ENCODE data around the gene DSE.

The DSE gene

DNA sequence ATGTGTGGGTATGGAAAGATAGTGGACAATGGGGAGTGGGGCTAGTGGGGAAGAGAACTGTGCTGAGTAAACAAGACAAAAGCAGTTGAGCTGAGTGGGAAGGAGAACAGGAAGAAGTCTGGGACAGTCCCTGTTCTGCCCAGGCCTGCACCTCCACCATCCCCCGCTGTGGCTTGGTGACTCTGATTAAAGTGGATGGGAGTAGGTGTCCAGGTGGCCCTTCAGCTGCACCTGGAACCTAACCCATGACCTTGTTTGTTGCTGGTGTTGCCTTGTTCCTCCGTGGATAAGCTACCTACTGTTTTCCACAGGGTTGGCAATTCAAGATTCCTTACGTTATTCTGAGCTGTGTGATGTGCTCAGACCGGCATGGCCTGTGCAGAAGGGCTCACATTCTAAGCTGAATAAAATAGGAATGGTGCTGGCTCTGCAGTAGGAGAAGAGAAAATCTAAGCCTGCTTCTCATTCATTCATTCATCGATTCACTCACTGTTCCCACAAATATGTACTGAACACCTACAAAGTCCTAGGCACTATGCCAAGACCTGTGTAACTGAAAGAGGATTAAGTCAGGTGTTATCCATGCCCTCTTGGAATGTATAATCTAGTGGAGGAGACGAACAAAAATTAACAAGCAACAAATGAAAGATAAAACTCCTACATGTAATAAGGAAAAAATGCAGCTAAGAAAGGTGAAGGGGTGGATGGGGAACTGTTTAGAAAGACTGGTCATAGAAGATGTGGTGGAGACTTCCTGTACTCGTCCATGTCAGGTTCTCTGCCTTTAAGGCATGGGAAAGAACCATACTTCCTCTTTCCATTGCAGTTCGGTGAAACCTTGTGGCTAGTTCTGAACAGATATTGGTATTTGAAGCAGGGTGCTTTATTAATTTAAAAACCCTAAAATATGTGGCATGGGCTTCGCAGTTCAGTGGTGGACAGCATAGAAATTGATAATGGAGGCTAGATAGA, 80.3 kb downstream of the DSE start:
- no peak for DNase-seq

DNA sequence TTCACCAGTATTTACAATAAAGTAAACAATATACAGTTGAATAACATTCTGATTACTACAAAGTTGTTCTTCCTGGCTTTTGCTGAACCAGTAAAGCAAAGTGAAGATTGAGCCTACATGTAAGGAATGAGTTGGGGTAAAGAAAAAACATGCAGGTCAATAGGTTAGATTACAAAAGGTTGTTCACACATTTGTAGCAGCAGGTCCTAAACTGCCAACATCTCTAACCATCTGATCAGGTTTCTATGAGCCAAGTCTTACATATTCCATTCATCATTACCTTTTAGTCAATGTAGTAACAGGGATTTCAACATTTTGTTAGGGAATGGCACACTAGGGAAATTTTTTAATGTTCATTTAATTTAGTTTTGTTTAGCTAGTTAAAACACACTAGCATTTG, 81.2 kb downstream of the DSE start:
- DNase-seq = no peak

DNA sequence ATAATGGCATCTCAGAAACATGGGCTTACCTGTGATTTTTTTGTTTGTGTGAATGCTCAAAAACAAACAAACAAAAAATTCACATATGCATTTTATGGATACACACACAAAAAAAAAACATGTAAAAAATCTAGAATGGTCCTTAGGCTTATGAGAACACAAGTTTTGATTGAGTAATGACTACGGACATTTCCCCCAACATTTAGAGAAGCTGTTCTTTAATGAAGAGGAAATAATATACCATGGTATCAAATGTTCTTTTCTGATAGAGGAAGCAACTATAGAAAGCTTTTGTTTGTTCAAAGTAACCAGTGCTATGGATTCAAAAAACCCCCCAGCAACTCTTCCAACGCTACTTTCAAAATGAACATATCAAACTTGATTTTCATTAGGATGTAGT, 81.8 kb downstream of the DSE start:
- DNase-seq = no peak

DNA sequence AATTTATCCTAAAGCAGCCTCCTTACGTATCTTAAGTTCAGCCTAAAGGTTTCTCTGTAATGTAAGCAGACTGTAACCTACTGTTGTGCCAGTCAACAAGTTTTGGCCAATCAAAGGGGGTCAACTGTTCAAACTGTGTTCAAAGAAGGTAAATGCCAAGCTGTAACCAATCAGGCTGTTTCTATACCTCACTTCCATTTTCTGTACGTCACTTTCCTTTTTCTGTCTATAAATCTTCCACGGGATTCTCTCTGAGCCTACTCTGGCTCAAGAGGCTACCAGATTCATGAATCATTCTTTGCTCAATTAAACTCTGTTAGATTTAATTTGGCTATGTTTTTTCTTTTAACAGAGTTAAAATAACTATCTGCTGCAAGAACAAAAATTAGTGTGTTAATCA, 85.4 kb downstream of the DSE start:
- no peak for DNase-seq

DNA sequence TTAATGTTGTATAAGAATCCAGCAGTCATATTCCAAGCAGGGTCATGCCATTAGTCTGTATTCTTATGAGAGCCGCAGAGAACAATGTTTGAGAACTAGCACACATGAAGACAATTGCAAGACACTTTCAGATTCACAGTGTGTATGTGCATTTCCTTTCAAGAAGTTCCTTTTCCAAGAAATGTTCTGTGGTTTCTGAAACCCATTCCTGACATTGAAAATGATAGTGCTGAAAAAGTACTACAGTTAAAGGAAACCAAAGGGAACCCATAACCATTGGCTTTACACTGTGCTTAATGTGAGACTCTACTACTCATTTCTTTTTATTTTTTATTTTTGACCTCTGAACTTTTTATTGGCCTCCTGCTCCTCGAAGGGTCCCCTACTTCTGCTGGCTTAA, 86.2 kb downstream of the DSE start:
- DNase-seq = no peak

DNA sequence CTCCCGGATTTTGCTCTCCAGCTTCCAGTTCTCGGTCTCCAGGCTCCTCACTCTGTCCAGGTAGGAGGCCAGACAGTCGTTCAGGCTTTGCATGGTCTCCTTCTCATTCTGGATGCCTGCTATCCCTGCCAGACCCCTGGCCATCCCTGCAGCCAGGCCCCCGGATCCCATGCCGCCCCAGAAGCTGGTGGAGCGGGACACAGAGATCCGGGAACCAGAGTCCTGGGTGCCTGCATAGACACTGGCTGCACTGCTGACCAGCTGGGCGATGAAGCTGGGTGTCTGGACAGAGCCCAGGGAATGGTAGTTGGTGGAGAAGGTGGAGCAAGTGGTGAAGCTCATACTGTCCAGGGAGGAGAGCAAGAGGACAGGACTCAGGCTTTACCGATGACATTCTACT, 87.5 kb downstream of the DSE start:
- no peak for DNase-seq

DNA sequence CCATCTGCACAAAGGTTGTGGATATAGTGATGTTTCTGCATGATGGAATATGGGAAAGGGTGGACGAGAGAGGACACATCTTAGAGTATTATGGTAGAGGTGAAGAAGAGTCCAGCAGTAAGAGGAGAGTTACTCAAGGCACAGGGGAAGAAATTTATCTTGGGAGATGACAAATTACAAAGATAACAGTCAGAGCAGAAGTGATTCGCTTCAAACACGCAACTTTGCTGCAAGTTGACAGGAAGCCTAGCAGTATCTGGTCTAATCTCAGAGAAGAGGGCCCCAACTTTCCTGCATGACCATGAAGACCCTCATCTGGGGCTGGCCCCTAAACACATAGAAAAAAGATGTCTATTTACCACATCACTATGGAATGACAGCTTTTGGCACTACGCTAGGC, 89.2 kb downstream of the DSE start:
- DNase-seq = no peak

DNA sequence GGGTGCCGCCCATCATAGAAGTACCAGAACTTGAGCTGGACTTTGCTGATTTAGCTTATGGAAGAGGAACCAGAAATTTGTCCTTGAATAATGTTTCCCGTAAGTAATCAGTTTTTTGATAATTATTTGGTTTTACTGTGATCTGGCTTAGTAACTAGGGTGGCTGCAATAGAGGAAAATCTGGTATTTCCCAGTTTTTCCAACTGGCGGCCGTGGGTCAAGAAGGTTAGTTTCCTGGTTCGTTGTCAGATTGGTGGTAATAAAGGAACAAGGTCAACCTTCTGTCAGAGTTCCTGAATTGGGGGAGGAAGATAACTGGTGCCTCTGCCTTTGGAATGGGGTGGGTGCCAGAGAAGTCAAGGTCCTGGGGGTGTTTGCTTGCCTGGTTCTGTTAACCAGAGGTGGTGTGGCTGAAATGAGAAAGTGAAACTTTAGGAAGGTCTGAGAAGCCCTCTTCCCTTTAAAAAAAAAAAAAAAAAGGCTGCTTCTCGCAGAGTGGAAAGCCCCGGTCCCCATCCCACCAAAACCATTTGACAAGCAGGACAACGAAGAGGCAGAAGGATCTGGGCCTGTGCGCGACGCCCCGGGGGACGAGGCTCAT, 90.7 kb downstream of the DSE start, which contains the start of gene CALHM6:
CALHM6 (plus strand) TSS at position 45 of the 601 bp plus-strand sequence; CDS start at position 600, 555 bp downstream.
- no peak for DNase-seq

DNA sequence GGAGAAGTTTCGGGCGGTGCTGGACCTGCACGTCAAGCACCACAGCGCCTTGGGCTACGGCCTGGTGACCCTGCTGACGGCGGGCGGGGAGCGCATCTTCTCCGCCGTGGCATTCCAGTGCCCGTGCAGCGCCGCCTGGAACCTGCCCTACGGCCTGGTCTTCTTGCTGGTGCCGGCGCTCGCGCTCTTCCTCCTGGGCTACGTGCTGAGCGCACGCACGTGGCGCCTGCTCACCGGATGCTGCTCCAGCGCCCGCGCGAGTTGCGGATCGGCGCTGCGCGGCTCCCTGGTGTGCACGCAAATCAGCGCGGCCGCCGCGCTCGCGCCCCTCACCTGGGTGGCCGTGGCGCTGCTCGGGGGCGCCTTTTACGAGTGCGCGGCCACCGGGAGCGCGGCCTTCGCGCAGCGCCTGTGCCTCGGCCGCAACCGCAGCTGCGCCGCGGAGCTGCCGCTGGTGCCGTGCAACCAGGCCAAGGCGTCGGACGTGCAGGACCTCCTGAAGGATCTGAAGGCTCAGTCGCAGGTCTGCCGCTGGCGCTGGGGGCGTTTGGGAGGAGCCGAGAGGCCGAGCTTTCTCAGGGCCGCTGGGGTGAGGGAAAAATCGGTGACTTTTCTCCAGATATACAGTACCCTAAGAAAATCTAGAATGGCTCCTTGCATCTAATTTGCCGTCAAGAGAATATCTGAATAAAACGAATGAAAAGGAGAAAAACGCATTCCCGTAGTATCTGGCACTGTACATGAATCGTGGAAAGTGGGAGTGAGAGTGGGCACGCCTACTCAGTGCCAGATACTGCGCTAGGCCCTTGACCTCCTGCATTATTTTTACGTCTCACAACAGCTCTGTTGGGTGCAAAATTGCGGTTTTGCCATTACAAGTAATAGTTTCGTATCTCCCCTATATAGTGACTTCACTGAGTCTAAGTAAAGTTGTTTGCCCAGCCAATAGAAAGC, 91.5 kb downstream of the DSE start:
- no peak for DNase-seq

DNA sequence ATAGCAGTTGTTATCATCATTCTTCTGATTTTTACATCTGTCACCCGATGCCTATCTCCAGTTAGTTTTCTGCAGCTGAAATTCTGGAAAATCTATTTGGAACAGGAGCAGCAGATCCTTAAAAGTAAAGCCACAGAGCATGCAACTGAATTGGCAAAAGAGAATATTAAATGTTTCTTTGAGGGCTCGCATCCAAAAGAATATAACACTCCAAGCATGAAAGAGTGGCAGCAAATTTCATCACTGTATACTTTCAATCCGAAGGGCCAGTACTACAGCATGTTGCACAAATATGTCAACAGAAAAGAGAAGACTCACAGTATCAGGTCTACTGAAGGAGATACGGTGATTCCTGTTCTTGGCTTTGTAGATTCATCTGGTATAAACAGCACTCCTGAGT, 92.6 kb downstream of the DSE start:
- DNase-seq = no peak

DNA sequence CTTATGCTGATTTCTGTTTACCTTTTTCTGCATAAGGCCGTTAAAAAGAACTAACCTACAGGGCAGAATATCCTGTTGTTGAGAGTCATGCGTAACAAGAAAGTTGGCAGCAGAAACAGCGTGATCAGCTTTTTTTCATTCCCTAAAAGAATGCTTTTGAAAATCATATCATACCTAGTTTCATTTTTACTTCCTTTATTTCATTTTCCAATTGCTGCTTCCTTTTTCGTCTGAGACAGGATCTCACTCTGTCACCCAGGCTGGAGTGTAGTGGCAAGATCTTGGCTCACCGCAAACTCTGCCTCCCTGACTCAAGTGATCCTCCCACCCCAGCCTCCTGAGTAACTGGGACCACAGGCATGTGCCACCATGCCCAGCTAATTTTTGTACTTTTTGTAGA, 94.5 kb downstream of the DSE start:
- no peak for DNase-seq

DNA sequence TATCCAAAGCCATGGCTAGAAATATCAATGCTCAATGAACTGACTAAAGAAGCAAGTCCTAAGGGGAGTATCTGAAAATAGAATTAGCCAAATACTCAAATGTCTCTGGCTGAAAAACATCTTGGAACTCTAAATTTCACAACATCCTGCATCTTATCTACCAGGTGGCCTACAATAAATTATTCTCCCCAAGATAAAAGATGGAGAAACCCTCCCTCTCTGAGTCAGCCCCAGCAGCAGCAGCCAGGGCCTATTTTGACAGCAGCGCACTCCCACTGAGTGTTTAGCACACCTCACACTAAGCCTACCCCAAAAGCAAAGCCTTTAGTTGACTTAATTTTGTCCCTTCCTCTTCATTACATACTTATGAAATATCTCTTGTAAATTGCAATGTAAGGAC, 96.3 kb downstream of the DSE start:
- DNase-seq = no peak

DNA sequence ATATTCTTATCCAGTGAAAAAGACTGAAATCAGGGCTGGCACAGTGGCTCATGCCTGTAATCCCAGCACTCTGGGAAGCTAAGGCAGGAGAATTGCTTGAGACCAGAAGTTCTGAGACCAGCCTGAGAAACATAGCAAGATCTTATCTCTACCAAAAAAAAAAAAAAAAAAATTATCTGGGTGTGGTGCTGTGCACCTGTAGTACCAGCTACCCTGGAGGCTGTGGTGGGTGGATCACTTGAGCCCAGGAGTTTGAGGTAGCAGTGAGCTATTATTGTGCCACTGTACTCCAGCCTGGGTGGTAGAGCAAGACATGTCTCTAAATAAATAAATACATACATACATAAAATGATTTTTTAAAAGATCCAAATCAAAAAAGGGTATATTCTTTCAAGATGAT, 96.8 kb downstream of the DSE start:
- DNase-seq = no peak

DNA sequence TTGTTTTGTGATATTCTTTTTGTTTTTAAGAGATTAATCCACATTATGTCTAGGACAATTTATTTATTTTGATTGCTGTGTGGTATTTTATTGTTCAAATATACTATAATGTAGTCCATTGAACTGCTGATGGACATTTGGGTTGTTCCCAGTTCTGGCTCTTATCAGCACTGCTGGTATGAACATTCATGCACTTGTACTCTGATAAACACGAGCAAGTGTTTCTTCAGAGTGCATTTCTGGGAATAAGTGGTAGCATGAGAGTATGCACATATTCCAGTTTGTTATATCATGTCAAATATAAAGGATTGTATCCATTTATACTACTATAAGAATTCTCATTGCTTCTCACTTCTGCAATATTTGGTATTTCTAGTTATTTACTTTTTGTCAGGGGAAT, 97.5 kb downstream of the DSE start:
- DNase-seq = no peak

DNA sequence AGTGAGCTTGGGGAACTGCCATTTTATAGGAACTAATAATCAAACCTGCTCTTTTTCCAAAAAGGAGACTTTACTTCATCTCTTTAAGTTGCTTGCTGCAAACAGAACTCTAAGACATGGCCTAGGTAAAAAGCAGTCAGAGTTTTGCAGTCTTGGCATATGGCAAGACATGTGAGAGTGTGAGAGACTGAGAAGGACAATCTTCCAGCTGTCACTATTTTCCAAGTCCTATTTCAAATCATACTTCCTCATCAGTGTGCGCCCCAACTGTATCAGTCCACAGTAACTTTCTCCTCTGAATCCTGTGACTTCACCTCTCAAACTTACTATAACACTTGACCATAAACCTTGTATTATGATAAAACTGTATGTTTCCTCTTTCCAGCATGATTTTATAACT, 100.8 kb downstream of the DSE start:
- DNase-seq = no peak

DNA sequence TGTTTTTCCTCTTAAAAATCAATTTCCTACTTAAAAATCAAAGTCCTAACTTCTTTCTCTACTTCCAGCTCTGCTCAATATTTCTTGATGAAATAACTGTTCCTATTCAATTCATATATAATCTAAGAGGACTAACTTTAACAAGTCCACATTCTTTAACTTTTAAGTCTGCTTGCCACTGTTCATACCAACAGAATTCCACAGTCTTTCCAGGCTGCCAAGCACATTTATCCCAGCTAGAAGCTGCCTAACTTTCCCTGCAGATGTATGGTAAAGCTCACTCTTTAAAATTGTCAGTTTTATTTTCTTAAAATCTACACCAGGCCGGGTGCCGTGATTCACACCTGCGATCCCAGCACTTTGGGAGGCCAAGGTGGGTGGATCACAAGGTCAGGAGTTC, 102.0 kb downstream of the DSE start:
- DNase-seq = no peak

DNA sequence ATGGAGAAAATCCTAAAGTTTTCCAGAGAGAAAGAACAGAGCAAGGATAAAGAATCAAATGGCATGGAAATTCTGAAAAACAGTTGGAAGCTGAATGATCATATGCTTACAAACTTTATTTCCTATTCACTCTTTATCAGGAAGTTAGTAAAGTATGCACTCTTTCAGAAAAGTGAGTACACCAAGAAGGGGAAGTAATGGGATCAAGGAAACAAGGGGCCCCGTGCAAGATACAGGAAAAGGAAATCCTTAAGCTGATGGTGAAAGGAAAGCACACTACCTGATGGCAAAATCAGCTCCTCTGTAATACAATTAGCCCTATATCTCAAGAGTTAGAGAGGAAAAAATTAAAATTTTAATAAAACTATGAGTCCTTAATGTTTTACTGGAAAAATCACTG, 104.4 kb downstream of the DSE start:
- no peak for DNase-seq

DNA sequence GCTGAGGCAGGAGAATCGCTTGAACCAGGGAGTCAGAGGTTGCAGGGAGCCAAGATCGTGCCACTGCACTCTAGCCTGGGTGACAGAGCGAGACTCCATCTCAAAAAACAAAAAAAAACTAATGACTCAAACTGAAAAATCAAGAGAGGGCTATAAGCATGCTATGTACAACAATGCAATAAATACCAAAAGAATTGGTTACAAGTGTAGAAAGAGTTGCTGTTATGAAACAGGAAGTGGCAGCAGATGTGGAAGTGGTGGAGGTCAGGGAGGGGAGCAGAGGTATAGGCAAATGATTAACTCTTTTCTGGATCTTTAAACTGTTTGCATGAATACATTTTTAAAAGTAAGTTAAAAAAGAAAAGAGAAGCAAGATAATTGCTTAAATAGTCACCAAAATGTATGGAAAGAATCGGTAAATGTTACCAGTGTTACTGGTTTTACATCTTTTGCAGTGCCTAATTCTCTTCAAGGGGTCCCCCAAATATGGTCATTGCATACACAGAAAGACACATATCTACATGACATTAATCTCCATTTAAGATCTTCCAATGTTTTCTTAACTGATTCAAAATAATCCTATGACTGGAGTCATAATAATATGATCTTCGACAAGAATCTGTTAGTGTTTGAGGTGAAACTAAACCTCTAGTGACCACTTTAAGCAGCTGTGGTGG, 105.4 kb downstream of the DSE start:
- DNase-seq = peak; percentile 36

DNA sequence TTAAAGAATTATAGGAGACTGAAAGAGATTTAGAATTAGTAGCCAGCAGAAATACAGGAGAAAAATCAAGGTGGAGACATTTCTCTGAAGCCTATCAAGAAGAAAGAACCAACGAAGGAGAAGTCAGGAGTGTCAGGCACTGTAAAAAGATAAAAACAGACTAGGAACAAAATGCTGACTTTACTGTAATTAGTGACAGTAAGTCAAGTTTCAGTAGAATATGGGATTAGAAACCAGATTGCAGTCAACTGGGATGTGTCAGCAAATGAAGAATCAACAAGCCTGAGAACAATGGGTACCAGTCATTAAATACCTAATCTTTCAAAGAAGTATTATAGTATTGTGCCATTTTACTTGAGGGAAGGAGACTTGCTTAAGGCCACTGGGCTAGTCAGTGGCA, 112.0 kb downstream of the DSE start:
- no peak for DNase-seq

DNA sequence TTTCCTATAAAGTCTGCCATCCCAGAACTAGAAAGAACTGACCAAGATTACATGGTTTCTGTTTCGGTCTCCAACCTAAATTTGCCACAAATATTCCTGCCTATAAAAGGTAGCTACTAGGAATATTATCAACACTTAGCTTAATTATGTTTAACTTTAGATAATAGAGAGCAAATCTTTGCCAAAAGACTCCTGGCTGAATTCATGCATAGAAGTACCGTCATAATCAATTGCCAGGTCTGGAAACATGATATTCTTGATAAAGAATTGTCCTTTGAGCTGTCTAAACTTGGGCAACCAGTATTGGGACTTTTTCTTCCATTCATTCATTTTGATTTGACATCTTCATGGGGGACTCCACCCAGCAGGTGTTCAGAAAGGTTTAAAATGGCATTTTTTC, 112.9 kb downstream of the DSE start:
- DNase-seq = no peak

DNA sequence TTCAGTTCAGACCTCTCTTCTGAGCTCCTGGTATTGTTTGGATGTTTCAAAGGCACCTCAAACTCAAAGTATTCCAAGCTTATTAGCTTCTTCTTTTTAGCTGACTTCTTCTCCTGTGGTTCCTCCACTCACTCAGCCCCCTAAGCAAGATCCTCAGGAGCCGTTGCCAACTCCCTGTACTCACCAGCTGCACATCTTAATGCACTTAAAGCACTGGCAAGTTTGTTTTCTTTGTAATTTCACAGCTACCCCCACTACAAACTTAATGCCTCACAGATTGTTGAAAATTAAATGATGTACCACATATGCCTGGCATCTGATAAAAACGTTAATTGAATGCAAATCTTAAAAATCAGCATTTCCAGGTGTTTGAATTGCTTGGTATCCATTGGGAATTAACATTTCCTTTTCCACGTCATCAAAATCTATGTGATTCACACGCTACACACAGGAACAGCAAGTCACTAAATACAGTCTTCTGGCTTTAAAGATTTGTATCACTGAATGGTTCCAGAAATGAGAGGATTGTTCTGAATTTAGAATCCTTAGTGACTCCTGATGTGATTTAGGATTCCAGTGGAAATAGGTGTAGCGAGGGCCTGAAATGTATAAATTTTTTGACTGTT, 114.9 kb downstream of the DSE start:
- DNase-seq = no peak

DNA sequence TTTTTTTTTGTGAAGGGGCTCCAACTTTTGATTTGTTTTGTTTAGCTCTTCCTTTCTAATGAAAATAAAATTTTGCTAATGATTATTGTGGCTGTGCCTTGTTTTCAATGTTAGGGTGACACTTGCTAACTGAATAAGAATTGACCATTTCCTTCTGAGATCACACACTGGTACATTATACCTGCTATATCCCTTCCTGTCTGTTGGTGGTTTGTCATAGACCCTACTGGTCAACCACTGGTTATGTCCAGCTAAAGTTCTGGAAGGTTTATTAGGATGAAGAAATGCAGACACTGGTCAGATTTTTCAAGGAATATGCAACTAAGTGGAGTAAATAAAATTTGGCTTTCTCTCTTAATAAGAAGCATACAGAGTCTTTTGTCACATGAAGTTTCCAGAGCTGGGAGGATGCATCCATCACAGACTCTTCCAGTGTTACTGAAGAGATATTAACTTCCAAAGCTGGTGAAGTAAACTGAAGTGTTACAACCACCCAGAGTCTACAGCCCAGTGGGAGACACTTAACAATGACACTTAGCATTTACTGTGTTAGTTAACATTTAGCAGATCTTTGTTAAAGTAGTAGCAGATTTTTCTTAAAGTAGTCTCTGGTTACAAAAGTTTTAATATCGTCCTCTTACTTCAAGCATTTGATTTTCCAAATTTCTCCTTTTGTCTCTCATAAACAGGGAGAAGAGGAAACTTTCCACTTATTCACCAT, 121.0 kb downstream of the DSE start:
- DNase-seq = no peak

Data from HCEC 1CT (cell line).